Lung (tissue), 12 donors: Measurements from ENCODE around the gene KLHDC7B. TPM values are rescaled to one million over a fixed set of nuclear protein-coding genes. Genes with fewer than 3 reads are reported as not detected.

Source experiments
- ATAC-seq: fragments of 200-7000 bp; cut with Tn5 transposase; one replicate; pipeline ENCODE4 v1.9.1; 2020; ENCODE audit warnings: moderate number of reproducible peaks; ENCODE audit not compliant: insufficient read depth, low FRiP score
- DNase-seq, 3 donors: peaks; one replicate each; pipeline ENCODE4 v3.0.0-alpha.2; 2013 to 2017
- H3K27ac ChIP-seq, 2 donors: one replicate each; pipeline ENCODE4 v1.5.1; 2013; ENCODE audit warnings: mild to moderate bottlenecking in 2 of 2, moderate library complexity in 2 of 2, control low read depth in 1 of 2, inconsistent platforms in 1 of 2, low read depth in 1 of 2, low read length in 1 of 2
- H3K27me3 ChIP-seq, 3 donors: one replicate each; pipeline ENCODE4 v1.5.1; 2013; ENCODE audit warnings: low read length in 2 of 3; ENCODE audit not compliant: control insufficient read depth in 3 of 3, insufficient read depth in 3 of 3
- H3K36me3 ChIP-seq, 4 donors: one replicate each; pipeline ENCODE4 v1.5.1; 2013; ENCODE audit warnings: low read length in 4 of 4, mild to moderate bottlenecking in 1 of 4, moderate library complexity in 1 of 4; ENCODE audit not compliant: control insufficient read depth in 4 of 4, insufficient read depth in 4 of 4
- H3K4me1 ChIP-seq, 5 donors: one replicate each; pipeline ENCODE4 v1.5.1; 2013; ENCODE audit warnings: low read length in 5 of 5, mild to moderate bottlenecking in 2 of 5, moderate library complexity in 1 of 5; ENCODE audit not compliant: control insufficient read depth in 5 of 5, insufficient read depth in 5 of 5
- H3K4me3 ChIP-seq: one replicate; pipeline ENCODE4 v1.5.1; 2013; ENCODE audit warnings: mild to moderate bottlenecking, control low read depth, moderate library complexity
- H3K9ac ChIP-seq, 2 donors: one replicate each; pipeline ENCODE4 v1.5.1; 2013; ENCODE audit warnings: low read length in 2 of 2, control low read depth in 1 of 2; ENCODE audit not compliant: insufficient read depth in 1 of 2
- H3K9me3 ChIP-seq, 4 donors: one replicate each; pipeline ENCODE4 v1.5.1; 2013; ENCODE audit warnings: low read length in 3 of 4, mild to moderate bottlenecking in 1 of 4, moderate library complexity in 1 of 4; ENCODE audit not compliant: control insufficient read depth in 4 of 4, insufficient read depth in 3 of 4
- WGBS, 2 donors: extraction: QIAGEN DNeasy Blood & Tissue Kit; methylation state at CpG; one replicate each; pipeline ENCODE4 v1.1.7; 2013; 5-methylcytosine and 5-hydroxymethylcytosine counted together
- polyA plus RNA-seq, 2 donors: library from polyadenylated mRNA; stranded (reverse); fragments of 200-250 nt; gene quantifications; one replicate each; pipeline ENCODE4 v1.2.1, GENCODE V29; 2013
- total RNA-seq, 2 donors: library from RNA; depleted of rRNA in 1 of 2; stranded (reverse); fragments of >200 nt in 1 of 2; gene quantifications; one replicate each; pipeline ENCODE4 v1.2.1, GENCODE V29; 2014 to 2021
- TF ChIP-seq, protein P1 (sequence below): IDR thresholded peaks from 2 replicates; pipeline ENCODE4 v1.5.1; 2012; ENCODE audit warnings: mild to moderate bottlenecking; ENCODE audit errors: control extremely low read depth, extremely low read depth
- donor health status: control.
- donor health status: control.
- donor health status: Bipolar disorder and iron deficiency.
- donor health status: healthy.
- donor health status: DM: yes; HTN: yes; CAD: no.

Gene KLHDC7B
- total and polyA plus RNA-seq, 4 donors: 0.39 to 1.6 (median 0.95) TPM

DNA sequence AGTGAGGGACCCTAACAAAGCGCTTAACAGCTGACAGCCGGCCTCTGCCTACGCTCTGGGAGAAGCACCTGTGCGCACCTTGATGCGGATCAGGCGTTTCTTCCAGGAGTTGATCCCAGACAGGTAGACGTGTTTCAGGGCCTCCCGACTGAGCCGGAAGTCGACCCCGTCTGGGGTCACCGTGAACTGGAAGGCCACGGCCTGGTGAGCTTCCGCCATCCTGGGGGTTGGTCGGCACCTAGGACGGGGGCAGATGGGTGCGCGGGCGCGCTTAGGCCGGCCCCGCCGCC is 31.9 kb downstream of the KLHDC7B start:
- TF ChIP-seq, protein P1, sequence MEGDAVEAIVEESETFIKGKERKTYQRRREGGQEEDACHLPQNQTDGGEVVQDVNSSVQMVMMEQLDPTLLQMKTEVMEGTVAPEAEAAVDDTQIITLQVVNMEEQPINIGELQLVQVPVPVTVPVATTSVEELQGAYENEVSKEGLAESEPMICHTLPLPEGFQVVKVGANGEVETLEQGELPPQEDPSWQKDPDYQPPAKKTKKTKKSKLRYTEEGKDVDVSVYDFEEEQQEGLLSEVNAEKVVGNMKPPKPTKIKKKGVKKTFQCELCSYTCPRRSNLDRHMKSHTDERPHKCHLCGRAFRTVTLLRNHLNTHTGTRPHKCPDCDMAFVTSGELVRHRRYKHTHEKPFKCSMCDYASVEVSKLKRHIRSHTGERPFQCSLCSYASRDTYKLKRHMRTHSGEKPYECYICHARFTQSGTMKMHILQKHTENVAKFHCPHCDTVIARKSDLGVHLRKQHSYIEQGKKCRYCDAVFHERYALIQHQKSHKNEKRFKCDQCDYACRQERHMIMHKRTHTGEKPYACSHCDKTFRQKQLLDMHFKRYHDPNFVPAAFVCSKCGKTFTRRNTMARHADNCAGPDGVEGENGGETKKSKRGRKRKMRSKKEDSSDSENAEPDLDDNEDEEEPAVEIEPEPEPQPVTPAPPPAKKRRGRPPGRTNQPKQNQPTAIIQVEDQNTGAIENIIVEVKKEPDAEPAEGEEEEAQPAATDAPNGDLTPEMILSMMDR: no peak
- peak overlapping the region in 1 of 2 donors; percentile 90 for H3K27ac ChIP-seq
- no peak for DNase-seq

DNA sequence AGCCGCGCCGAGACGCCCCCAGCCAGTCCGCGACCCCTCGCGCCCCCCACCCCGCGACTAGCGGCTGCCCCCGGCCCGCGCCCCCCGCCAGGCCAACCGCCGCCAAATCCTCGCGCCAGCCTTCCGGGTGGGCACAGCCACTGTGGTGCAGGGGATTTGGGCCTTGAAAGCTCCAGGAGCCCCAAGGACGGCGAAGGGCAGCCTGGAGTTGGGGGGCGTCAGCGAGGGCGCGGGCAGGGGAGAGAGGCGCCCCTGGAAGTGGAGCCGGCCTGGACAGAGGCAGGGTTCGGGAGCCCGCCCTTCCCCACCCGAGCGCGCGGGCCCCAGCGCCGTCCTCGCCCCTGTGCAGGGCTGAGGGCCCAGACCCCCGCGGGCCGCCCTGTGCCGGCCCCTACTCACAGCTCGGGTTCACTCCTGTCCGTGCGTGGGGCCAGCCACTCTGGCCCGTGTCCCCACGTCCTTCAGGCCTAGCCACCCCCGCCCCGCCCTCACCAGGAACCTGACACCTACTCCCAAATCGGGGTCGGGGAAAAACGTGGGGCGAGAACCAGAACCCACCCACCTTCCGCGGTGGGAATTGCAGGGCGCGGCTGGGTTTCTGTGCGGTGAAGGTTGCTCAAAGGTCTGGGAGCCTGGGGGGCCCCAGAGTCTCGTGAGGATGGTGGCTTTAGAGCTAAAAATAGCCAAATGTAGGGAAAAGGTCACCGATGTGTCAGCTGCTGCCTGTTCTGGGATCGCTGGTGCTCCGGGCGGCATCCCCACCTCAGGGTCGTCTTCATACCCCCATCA is 32.5 kb downstream of the KLHDC7B start, which contains the start of gene CPT1B:
CPT1B (minus strand) TSS at position 441 of the 789 bp plus-strand sequence. CDS start 512 bp downstream, outside the sequence.
- DNase-seq (no peak), ATAC-seq (no peak)
- H3K9me3 ChIP-seq: no peaks in the 10 kb centered on the region
- TF ChIP-seq, protein P1: no peak
- H3K4me3 ChIP-seq: no peak within 1 kb of the TSS
- 29 to 35% methylated on average over 57 to 63 of the region's 63 CpGs for WGBS, 2 donors
- H3K9ac ChIP-seq: peak within 1 kb of the TSS in 1 of 2 donors; percentile 20
- peaks cover 0 to 7% (median 0%) of the 10 kb centered on the region in 4 donors for H3K36me3 ChIP-seq
- peak within 1 kb of the TSS in 1 of 2 donors; percentile 90 for H3K27ac ChIP-seq
- peaks cover 0 to 16% (median 5%) of the 10 kb centered on the region in 5 donors for H3K4me1 ChIP-seq
- peaks cover 0 to 11% (median 2%) of the 10 kb centered on the region in 3 donors for H3K27me3 ChIP-seq

More for the DNA sequence above, 31.9 kb downstream of the KLHDC7B start:
- Histone ChIP-seq H3K4me3 (no peak overlapping the region), H3K36me3 (peaks cover 0 to 7% (median 0%) of the 10 kb centered on the region in 4 donors), H3K27me3 (peaks cover 0 to 11% (median 2%) of the 10 kb centered on the region in 3 donors), H3K9ac (no peak overlapping the region), H3K4me1 (peaks cover 0 to 15% (median 5%) of the 10 kb centered on the region in 5 donors), H3K9me3 (no peaks in the 10 kb centered on the region)
- WGBS, 2 donors: 51 to 59% methylated on average over 16 to 23 of the region's 23 CpGs
- no peak for ATAC-seq

DNA sequence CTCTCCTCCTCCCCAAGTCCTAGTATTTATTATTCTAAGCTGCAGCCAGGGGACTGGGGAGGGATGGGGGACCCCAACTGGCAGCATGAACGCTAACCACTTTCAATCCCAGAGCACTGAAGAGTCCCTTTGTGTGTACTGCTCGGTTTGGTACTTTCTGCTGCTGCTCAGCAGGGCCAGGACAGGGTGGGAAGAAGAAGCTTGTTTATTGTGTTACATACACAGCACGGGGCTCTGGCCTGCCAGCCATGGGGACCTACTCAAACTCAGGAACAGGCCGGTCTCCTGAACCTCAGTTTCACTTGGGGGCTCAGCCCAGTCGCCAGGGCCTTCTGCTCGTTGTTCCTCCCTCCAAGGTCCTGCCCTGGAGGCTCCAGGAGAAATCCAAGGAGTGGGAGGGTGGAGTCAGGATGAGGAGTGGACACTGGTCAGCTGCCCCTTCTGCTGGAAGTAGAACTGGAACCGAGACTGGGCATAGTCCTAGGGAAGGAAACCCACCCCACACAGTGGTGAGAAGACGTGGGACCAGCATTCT is 33.1 kb downstream of the KLHDC7B start:
- DNase-seq: no peak

More for the DNA sequence above, 33.1 kb downstream of the KLHDC7B start:
- H3K27me3 ChIP-seq: peaks cover 0 to 11% (median 2%) of the 10 kb centered on the region in 3 donors
- no peak overlapping the region for H3K4me3 ChIP-seq
- no peaks in the 10 kb centered on the region for H3K9me3 ChIP-seq
- H3K36me3 ChIP-seq: peaks cover 0 to 7% (median 0%) of the 10 kb centered on the region in 4 donors
- no peak for ATAC-seq
- TF ChIP-seq, protein P1: no peak
- peaks cover 2 to 22% (median 5%) of the 10 kb centered on the region in 5 donors for H3K4me1 ChIP-seq
- peak overlapping the region in 1 of 2 donors; percentile 90 for H3K27ac ChIP-seq
- WGBS, 2 donors: 76 to 77% methylated on average over 8 of the region's 8 CpGs
- peak overlapping the region in 1 of 2 donors; percentile 20 for H3K9ac ChIP-seq
